ENCODE results near the gene TAX1BP1.

DNA sequence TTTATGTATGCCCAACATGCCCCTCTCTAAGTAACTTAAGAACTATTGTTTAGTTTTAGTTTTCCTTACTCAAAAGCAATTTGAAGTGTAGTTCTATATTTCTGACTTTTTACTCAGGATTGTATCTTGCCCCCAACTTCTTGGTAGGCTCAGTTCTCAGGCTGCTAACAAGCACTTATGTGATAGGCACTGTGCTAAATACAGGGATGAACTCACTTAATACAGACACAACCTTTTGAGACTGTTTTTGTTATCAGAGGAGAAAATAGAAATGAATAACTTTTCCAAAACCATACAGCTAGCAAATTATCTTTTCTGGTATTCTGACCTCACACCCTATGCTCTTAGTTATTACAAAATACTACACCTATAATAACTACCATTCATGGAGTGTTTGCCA is 16.3 kb downstream of the TAX1BP1 start:
- TF ChIP-seq, protein P1, sequence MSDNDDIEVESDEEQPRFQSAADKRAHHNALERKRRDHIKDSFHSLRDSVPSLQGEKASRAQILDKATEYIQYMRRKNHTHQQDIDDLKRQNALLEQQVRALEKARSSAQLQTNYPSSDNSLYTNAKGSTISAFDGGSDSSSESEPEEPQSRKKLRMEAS (IDR thresholded peaks at IDR 0.05): no peak
- no peak for TF ChIP-seq TAF15 (IDR thresholded peaks at IDR 0.05; ENCODE audit: low read depth, low read length, poor library complexity, severe bottlenecking)
- TF ChIP-seq, protein P2, sequence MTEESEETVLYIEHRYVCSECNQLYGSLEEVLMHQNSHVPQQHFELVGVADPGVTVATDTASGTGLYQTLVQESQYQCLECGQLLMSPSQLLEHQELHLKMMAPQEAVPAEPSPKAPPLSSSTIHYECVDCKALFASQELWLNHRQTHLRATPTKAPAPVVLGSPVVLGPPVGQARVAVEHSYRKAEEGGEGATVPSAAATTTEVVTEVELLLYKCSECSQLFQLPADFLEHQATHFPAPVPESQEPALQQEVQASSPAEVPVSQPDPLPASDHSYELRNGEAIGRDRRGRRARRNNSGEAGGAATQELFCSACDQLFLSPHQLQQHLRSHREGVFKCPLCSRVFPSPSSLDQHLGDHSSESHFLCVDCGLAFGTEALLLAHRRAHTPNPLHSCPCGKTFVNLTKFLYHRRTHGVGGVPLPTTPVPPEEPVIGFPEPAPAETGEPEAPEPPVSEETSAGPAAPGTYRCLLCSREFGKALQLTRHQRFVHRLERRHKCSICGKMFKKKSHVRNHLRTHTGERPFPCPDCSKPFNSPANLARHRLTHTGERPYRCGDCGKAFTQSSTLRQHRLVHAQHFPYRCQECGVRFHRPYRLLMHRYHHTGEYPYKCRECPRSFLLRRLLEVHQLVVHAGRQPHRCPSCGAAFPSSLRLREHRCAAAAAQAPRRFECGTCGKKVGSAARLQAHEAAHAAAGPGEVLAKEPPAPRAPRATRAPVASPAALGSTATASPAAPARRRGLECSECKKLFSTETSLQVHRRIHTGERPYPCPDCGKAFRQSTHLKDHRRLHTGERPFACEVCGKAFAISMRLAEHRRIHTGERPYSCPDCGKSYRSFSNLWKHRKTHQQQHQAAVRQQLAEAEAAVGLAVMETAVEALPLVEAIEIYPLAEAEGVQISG (CRISPR knock-in tag; IDR thresholded peaks at IDR 0.05): no peak
